Hematopoietic multipotent progenitor cell treated with erythropoietin and hydrocortisone succinate and interleukin-3 and kit ligand, for 6 days (in vitro differentiated cells): Measurements from ENCODE around the gene PTPRN2.

Source experiments
- DNase-seq: peaks from one replicate; pipeline ENCODE4 v3.0.0-alpha.2; 2015

PTPRN2 gene

DNA sequence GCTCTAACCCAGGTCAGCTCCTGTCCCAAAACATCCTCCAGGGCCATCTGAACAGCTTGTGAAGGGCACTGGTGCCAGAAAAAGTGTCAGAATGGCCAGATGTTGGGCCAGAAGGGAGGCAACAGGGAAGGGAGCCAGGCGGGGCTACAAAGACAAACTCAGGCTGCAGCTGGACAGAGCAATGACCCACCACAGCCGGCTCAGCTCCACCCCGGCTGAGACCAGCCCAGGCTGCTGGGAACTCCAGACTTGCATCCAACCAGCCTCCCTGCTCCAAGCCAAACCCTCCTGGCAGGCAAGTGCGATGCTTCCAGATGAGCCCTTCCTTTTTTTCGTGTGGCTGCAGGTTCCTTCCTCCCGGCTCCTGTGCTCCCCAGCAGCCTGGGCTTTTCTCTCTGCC is 466.9 kb downstream of the PTPRN2 start:
- no peak for DNase-seq

DNA sequence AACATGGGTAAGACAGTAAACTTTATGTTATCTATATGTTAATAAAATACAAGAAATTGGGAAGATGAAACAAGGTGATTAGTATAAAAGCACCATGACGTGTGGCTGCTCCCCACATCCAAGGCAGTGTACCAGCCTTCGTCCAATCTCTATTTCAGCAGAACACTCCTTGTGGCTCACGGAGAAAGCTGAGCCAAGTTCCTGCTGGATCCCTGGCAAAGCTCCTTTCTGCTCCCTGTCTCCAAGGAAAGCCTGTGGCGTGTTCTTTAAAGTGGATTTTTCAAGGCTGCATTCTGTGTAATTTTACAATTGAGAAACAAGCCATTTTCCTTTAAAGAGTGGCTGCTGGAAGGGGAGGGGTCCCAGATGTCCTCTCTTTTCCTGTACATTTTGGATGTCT is 467.3 kb downstream of the PTPRN2 start:
- DNase-seq, result no peak

DNA sequence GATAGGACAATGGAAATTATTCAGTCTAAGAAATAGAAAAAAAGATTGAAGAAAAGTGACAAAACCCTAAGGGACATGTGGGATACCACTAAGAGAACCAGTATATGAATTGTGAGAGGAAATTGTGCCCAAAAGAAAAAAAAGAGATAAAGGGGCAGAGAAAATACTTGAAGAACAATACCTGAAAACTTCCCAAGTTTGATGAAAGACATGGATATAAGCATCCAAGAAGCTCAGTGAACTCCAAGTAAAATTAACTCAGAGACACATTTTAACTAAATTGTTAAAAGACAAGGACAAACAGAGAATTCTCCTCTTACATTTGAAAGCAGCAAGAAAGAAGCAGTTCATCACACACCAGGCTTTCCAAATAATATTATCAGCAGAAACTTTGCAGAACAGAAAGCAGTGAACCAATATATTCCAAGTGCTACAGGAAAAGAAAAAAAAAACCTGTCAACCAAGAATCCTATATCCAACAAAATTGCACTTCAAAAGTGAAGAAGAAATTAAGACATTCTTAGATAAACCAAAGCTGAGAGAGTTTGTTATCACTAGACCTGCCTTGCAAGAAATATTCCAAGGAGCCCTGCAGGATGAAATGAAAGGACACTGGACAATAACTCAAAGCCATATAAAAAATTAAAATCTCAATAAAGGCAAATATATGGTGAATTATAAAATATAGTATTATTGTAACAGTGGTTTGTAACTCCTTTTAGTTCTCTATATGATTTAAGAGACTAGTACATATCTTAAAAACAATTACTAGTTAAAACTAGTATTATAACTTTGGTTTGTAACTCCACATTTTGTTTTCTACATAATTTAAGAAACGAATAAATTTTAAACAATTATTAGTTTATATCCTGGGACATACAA is 470.0 kb downstream of the PTPRN2 start:
- DNase-seq, result no peak

DNA sequence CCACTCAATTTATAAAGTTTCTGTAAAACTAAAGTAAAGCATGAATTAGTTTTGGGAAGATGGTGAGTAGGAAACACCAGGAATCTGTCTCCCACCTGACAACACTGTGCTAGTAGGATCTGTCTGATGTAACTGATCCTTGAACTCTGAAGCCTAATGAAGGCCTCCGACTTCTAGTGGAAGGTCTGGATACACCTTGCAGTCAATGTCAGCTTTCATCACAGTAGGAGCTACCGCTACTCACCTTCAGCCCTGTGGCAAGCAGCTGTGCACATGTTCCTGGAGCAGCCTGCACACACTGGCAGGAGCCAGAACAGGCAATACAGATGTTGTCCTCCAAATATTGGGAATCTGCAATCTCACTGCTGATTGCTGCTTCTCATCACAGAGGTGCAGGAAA is 471.4 kb downstream of the PTPRN2 start:
- no peak for DNase-seq

DNA sequence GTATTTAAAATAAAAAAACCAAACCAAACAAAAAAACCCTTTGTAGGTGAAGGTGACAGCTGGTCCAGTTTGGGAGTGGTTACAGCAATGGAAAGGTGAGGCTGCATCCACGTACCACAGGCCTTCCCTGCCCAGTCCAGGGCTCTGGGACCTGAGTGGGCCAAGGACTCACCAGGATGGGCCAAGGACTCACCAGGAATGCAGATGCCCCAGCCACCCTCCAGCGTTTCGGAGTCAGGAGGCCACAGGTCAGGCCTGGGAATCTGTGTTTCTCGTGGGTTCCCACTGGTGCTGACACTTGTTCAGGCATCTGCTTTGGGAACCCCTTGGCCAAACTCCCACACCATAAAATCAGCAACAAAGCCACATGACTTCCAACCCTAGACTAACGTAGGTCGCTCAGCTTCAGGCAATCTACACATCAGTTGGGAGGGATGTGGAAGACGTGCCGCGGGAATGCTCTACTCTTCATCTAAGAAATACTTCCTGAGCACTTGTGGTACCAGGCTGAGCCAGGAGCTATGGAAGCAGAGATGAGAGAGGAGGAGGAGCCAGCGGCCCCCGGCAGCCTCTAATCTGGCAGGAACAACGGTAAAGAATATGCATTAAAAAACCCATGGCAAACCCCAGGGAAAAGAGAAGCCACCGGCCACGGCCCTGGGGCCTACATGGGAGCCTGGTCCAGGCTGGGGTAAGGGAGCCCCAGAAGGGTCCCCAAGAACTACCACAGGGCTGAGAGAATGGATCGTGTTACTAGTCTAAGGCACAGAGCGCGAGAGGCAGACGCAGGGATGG is 473.4 kb downstream of the PTPRN2 start:
- DNase-seq, result no peak

DNA sequence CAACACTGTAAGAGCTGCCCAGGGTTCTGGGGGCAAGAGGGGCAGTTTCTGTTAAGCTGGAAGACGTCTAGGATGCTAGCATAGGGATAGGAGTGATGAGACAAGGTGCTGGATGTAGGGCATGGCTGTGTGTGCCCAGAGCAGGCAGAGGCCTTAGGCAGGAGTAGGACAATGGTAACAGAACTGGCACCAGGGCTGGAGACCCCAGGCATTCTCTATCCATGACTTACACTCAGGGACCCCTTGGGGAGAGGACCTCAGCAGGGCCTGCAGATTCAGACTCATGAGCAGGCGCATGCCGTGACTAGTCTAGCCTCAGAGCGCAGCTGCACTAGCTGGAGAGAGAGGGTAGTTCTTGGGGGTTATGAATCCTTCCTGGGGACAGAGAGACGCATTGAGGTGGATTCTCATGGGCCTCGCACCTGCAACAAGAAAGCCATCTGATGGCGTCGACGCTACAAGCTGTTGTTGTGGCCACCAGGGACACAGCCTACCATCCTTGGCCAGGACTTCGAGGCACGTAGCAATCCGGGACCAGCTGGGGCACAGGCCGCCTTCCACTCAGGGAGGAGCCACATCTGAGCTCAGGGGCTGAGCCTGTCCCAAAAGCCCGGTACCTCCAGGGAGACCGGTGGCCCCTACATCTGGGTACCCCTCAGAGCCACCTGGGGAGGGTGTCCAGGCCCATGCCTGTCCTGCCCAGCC is 474.1 kb downstream of the PTPRN2 start:
- no peak for DNase-seq

DNA sequence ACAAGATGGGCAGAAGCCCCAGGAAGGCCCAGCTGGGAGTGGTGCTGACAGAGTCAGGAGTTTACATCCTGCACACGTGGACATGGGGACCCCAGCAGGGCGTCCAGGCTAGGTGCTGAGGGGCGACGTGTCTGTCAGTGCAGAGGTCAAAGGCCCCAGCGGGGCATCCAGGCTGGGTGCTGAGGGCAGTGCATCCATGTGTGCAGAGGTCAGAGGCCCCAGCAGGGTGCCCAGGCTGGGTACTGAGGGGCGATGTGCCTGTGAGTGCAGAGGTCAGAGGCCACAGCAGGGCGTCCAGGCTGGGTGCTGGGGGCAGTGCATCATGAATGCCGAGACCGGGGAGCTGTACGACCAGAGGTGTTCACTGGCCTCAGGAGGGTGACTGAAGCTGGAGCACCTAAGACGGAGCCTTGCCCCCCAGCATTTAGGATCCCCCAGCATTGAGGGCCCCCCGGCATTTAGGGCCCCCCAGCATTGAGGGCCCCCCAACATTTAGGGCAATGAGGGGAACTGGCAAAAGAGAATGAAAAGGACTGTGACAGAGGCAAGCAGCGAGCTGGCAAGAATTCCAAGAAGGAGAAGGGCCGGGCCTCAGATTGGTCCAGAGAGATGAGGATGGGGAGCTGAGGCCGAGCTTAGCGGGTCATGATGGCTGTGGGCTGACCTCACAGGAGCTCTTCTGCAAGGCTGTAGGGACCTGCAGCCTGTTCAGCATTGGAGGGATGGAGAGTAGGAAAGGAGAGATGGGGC is 474.9 kb downstream of the PTPRN2 start:
- DNase-seq, result no peak

DNA sequence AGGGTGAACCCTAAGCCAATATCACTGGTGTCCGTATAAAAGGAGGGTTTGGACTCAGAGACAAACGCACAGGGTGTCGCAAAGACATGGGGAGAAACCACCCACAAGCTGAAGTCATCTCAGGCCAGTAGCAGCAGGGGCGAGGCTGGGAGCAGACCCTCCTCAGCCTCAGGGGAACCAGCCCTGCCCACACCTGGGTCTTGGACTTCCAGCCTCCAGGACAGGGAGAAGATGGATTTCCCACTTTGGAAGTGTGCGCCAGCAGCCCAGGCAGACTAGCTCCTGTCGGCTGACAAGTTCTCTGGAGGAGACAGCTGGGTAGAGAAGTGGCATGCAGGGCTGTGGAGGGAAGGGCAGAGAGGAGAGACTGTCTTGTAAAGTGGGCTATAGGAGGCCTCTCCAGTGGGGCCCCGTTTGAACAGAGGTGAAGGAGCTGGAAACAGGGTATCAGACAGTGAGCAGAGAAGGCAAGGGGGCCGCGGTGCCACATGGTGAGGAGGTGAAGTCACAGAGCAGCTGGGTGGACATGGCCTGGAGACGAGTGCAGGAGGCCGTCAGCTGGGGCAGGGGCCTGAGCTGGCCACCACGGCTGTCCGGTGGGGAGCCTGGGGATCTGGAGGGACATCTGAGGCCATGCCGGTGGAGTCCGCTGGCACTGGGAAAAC is 475.6 kb downstream of the PTPRN2 start:
- DNase-seq, result no peak

DNA sequence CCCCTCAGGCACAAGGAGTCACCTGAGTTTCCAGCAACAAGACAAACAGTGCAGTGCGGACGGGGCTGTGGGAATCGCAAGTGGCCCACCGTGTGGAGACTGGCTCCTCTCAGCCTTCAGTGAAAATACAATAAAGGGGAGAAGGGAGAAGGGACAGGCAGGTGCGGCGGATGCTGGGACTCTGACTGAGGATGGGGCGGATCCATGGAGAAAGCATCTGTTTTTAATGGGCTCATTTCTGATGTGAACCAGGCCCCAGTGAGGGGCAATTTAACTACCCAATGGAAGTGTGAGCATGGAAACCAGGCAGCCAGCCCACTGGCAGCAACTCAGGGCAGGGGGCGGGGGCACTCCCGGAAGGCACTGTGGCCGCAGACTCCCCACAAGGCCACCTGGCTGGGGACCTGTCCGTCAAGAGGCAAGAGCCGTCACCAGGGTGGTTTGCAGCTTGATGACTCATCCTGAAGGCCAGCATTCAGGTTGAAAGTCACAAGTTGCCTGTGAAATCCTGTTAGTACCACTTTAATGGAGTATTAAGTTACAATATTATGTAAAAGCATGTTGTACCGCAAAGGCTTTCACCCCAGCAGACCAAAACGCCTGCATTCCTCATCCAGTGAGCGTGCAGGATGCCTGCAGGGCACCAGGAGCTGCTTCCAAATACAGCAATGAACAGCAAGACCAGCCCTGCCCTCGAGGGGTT is 476.4 kb downstream of the PTPRN2 start:
- no peak for DNase-seq

DNA sequence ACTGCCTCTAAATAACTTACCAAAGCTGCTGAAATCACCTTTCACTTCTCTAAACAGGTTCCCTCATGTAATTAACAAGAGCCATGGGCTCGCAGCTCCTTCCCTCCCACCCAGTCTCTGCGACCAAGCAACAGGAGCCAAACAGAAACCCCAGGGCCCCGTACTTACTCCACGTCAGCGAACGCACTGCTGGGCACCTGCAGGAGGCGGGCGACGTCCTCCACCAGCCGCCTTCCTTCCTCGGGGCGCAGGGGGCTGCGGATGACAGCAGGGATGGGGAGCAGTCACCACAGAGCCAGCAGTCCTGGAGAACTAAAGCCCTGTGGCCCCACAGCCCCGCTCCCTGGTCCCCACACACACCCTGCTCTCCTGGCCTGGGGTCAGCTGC is 477.0 kb downstream of the PTPRN2 start:
- DNase-seq, result no peak

DNA sequence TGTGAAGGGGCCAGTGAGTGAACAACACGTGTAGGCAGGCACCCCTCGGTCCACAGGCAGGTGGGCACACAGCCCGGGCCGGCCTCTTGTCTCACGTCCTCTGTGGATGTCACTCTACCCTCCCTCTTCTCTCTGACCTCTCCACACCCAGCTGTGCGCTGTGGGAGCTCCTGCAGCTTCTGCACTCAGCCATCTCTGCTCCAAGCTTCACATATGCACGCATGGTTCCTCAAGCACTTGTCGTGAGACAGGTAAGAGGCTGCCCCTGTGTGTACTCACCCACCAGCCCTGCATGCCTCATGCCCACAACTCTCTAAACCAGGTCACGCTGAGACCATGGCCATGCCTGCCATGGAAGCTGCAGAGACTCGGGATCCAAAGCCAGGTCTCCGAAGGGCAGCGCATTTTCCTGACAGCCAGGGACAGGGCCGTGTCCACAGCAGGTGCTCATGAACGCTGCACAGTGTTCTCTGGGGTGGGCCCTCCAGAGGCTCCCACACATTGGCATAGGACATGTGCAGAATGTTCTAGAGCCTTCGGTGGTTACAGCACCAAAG is 477.5 kb downstream of the PTPRN2 start:
- DNase-seq, result no peak

DNA sequence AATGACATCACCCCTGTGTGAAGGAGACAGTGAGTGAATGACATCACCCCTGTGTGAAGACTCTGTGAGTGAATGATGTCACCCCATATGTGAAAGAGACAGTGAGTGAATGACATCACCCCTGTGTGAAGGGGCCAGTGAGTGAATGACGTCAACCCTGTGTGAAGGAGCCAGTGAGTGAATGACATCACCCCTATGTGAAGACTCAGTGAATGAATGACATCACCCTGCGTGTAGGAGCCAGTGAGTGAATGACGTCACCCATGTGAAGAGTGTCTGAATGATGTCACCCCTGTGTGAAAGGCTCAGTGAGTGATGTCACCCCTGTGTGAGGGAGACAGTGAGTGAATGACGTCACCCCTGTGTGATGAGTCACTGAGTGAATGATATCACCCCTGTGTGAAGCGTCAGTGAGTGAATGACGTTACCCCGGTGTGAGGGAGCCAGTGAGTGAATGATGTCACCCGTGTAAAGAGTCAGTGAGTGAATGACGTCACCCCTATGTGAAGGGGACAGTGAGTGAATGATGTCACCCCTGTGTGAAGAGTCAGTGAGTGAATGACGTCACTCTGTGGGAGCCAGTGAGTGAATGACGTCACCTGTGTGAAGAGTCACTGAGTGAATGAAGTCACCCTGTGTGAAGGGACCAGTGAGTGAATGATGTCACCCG is 478.1 kb downstream of the PTPRN2 start:
- DNase-seq, result no peak

DNA sequence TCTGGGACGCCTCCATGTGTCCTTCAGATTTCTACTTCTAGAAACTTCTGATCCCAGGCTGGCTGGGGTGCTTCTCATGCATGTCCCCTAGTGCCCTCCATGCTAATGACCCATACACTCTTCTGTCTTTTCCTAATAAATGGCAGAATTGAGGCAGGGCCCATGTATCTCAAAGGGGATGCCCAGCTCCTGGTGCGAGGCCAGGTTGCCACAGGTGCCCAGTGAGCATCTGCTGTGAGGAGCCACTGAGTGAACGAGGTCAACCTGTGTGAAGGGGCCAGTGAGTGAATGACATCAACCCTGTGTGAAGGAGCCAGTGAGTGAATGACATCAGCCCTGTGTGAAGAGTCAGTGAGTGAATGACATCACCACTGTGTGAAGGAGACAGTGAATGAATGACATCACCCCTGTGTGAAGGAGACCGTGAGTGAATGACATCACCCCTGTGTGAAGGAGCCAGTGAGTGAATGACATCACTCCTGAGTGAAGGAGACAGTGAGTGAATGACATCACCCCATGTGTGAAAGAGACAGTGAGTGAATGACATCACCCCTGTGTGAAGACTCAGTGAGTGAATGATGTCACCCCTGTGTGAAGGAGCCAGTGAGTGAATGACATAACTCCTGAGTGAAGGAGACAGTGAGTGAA is 478.9 kb downstream of the PTPRN2 start:
- no peak for DNase-seq

DNA sequence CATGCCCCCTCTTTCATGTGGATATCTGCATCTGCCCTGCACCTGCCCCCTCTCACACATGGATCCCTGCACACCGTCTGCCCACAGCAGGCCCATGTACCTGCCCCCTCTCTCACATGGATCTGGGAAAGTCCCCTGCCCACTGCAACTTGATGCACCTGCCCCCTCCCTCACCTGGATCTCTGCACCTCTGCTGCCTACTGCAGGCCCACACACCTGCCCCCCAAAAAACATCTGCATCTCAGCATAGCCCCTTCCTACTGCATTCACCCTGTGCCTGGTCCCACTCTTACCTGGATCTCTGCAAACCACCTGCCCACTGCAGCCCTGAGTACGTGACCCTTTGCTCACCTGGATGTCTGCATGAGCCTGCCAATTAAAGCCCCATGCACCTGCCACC is 479.8 kb downstream of the PTPRN2 start:
- DNase-seq, result no peak

DNA sequence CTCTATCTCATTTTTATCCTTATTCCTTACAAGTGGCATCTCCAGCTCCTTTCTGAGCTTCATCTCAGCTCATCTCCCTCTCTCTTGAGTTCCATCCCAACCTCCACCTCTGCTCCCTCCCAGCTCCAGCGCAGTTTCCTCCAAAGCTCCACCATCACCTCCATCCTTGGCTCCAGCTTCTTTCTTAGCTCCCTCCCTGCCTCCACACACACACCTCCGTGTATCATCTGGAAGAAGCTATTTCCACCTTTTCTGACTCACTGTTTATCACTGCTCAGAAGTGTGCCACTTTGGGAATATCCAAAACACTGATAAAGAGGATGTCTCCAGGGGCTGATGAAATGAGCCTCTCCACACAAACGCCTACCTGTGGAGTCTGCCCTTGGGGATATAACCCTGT is 481.4 kb downstream of the PTPRN2 start:
- no peak for DNase-seq

DNA sequence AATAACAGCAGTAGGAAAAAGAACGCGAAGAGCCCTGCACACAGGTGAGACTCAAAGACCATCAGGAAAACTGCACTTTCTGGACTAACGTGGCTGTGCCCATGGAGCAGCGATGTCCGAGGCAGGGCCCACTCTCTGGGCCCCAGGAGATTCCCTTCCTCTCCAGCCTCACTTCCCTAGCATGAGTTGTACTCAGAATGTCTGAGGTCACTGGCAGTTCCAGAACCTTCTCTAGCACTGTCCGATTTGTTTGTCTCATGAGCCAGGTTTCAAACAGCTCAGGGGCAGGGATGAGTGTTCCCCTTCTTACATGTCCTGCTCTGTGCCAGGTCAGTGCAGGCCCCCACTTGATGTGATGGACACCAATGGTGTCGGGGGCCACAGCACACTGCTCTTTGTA is 484.2 kb downstream of the PTPRN2 start:
- DNase-seq, result no peak

DNA sequence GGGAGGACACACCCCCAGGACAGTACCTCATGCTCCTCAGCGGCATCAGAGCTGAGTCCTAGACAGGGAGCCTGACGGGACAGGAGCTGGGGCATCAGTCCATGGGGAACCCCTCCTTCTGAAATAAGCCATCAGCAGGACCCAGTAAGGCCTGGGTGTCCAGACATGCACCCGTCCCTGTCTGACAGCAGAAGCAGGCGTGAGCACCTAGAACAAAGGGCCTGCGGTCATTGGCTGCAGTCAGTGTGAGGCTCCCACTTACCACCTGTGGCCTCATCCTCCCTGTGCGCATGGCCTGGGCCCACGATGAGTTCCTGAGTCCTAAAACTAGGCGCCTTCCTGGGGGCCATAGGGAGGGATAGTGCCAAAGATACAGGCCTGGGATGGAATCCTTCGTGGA is 484.7 kb downstream of the PTPRN2 start:
- no peak for DNase-seq

DNA sequence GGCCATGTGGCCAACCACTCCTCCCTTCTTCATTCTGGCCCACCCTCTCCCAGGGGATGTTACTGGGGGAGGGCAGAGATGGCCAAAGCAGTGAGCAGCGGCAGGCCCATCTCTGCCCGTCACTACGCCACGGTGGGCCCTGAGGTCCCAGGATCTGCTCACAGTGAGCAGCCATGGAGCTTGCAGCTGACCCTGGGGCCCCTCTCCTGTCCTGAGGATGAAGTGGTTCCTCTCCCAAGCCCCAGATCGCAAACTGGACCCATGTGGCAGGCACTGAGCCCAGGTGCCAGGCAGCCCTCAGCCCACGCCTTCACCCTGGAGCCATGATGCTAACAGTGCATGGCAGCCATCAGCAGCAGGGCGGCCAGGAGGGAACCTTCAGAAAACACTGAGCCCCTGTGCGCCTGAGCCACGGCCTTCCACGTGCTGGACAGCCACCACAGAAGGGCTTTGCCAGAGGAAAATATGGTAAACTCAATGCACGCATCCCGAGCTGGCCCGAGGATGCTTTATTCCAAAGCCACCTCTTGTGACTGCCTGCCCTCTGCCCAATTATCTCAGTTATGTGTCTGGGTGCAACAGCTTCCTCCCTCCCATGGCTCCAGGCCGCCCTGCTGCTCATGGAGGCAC is 485.7 kb downstream of the PTPRN2 start:
- no peak for DNase-seq

DNA sequence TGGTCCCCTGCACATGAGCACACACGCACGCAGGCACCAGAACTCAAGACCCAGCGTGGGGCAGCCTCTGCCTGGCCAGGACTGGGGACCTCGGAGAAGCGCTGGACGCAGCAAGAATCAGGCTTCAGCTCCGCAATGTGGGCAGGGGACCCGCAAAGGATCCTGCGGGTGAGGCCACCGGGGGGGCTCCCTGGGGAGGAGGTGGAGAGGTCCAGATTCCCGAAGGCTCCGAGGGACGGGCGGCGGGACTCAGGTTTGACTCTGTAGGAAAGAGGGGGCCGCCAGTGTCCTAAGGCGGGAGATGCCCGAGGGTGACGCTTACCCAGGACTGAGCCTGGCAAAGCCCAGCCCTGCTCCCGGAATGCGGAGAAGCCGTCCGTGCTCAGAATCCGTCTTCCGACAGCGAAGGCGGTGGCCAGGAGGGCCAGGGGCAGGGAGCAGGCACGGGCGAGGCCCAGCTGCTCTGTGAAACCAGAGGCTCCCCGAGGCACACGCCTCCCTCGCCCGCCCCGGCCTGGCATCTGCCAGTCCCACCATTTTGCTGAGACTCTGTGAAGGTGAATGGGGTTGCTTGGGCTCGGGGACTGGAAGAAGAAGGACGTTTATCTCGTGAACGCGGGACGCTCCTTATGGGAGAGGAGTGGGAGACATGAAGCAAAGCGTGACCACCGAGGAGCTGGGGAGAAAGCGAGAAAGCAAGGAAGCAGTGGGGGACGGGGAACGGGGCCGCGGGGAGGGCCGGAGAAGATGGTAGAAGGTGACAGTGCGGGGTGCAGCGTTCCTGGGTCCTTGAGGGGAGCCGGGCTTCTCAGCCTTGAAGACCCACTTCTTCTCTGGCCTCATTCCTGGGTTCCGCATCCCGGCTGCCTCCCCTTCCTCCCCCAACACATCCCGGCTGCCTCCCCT is 489.2 kb downstream of the PTPRN2 start:
- DNase-seq, result no peak
